ACC112 (cell line): ENCODE data around the gene NEB.
"Not testable (repeated sequence)": the region's sequence is repeated elsewhere in the genome, so short reads cannot be mapped to it uniquely, and the experiment has no call there.

Experiments used
- H2AFZ ChIP-seq: fragments of 200-600 bp; sonication (generic); one replicate; pipeline ENCODE4 v1.6.0; 2017; ENCODE audit warnings: antibody characterized with exemption, low read length; ENCODE audit not compliant: unreplicated experiment
- H3K27ac ChIP-seq: fragments of 200-600 bp; sonication (generic); 2 replicates; pipeline ENCODE4 v1.5.1; 2014; ENCODE audit warnings: low read depth, mild to moderate bottlenecking, antibody characterized with exemption, low read length, moderate library complexity
- H3K27me3 ChIP-seq: fragments of 200-600 bp; sonication (generic); 2 replicates; pipeline ENCODE4 v1.6.1; 2014; ENCODE audit warnings: mild to moderate bottlenecking, antibody characterized with exemption, low read length, moderate library complexity, mixed read lengths; ENCODE audit not compliant: insufficient read depth
- H3K36me3 ChIP-seq: fragments of 200-600 bp; sonication (generic); 2 replicates; pipeline ENCODE4 v1.6.1; 2016; ENCODE audit warnings: mild to moderate bottlenecking, antibody characterized with exemption, low read length, moderate library complexity, mixed read lengths; ENCODE audit not compliant: insufficient read depth
- H3K4me1 ChIP-seq: fragments of 200-600 bp; sonication (generic); one replicate; pipeline ENCODE4 v1.6.1; 2016; ENCODE audit warnings: low read length, mixed read lengths; ENCODE audit not compliant: insufficient read depth, unreplicated experiment, control insufficient read depth
- H3K4me3 ChIP-seq: fragments of 200-600 bp; sonication (generic); 2 replicates; pipeline ENCODE4 v1.5.1; 2014; ENCODE audit warnings: mild to moderate bottlenecking, low read depth, low read length
- H3K79me2 ChIP-seq: fragments of 200-600 bp; sonication (generic); one replicate; pipeline ENCODE4 v1.6.0; 2016; ENCODE audit warnings: low read length; ENCODE audit not compliant: control insufficient read depth, unreplicated experiment, insufficient read depth

NEB gene

GRCh38 chr2:151758744-151759143 is 24.5 kb upstream of the NEB start:
- Histone ChIP-seq H3K79me2 (no peaks in the 10 kb centered on the region), H3K4me1 (no peaks in the 10 kb centered on the region), H2AFZ (no peak overlapping the region), H3K36me3 (no peaks in the 10 kb centered on the region), H3K4me3 (no peak overlapping the region), H3K27ac (no peak overlapping the region), H3K27me3 (no peaks in the 10 kb centered on the region)

- no peak overlapping the region for H3K27ac ChIP-seq
- H3K4me1 ChIP-seq, result no peaks in the 10 kb centered on the region
- no peak overlapping the region for H2AFZ ChIP-seq
- no peaks in the 10 kb centered on the region for H3K79me2 ChIP-seq
- H3K36me3 ChIP-seq, result no peaks in the 10 kb centered on the region
- no peaks in the 10 kb centered on the region for H3K27me3 ChIP-seq
- H3K4me3 ChIP-seq, result no peak overlapping the region
Measured at GRCh38 chr2:151757861-151758260, 23.6 kb upstream of the NEB start.

GRCh38 chr2:151756820-151757219 is 22.5 kb upstream of the NEB start:
- Histone ChIP-seq H3K36me3 (no peaks in the 10 kb centered on the region), H3K79me2 (no peaks in the 10 kb centered on the region), H3K4me3 (no peak overlapping the region), H3K27me3 (no peaks in the 10 kb centered on the region), H3K4me1 (no peaks in the 10 kb centered on the region), H2AFZ (no peak overlapping the region), H3K27ac (no peak overlapping the region)

GRCh38 chr2:151754253-151754897 is 20.1 kb upstream of the NEB start:
- Histone ChIP-seq H3K27ac (no peak overlapping the region), H3K27me3 (no peaks in the 10 kb centered on the region), H2AFZ (no peak overlapping the region), H3K4me1 (no peaks in the 10 kb centered on the region), H3K36me3 (no peaks in the 10 kb centered on the region), H3K4me3 (no peak overlapping the region), H3K79me2 (no peaks in the 10 kb centered on the region)

GRCh38 chr2:151753540-151753939 is 19.3 kb upstream of the NEB start:
- H3K79me2 ChIP-seq, result no peaks in the 10 kb centered on the region
- no peaks in the 10 kb centered on the region for H3K36me3 ChIP-seq
- no peaks in the 10 kb centered on the region for H3K4me1 ChIP-seq
- H3K27ac ChIP-seq, result no peak overlapping the region
- no peak overlapping the region for H3K4me3 ChIP-seq
- H2AFZ ChIP-seq, result no peak overlapping the region
- no peaks in the 10 kb centered on the region for H3K27me3 ChIP-seq

- H3K36me3 ChIP-seq, H3K4me3 ChIP-seq, H3K27ac ChIP-seq, H3K79me2 ChIP-seq, H3K4me1 ChIP-seq, H2AFZ ChIP-seq, H3K27me3 ChIP-seq: not testable (repeated sequence)
Measured at GRCh38 chr2:151745261-151745660, 11.0 kb upstream of the NEB start.

GRCh38 chr2:151730262-151730975 is 3.9 kb downstream of the NEB start:
- no peaks in the 10 kb centered on the region for H3K36me3 ChIP-seq
- no peak overlapping the region for H3K4me3 ChIP-seq
- H3K4me1 ChIP-seq, result no peaks in the 10 kb centered on the region
- H2AFZ ChIP-seq, result no peak overlapping the region
- no peaks in the 10 kb centered on the region for H3K79me2 ChIP-seq
- H3K27ac ChIP-seq, result no peak overlapping the region
- no peaks in the 10 kb centered on the region for H3K27me3 ChIP-seq

GRCh38 chr2:151729837-151730236 is 4.4 kb downstream of the NEB start:
- Histone ChIP-seq H3K4me1 (no peaks in the 10 kb centered on the region), H3K79me2 (no peaks in the 10 kb centered on the region), H2AFZ (no peak overlapping the region), H3K36me3 (no peaks in the 10 kb centered on the region), H3K27ac (no peak overlapping the region), H3K4me3 (no peak overlapping the region), H3K27me3 (no peaks in the 10 kb centered on the region)

GRCh38 chr2:151729415-151729811 is 4.9 kb downstream of the NEB start:
- Histone ChIP-seq H3K36me3 (no peaks in the 10 kb centered on the region), H3K27me3 (no peaks in the 10 kb centered on the region), H2AFZ (no peak overlapping the region), H3K79me2 (no peaks in the 10 kb centered on the region), H3K27ac (no peak overlapping the region), H3K4me1 (no peaks in the 10 kb centered on the region), H3K4me3 (no peak overlapping the region)

- Histone ChIP-seq H3K27ac (no peak overlapping the region), H3K79me2 (no peaks in the 10 kb centered on the region), H3K4me3 (no peak overlapping the region), H3K4me1 (no peaks in the 10 kb centered on the region), H3K36me3 (no peaks in the 10 kb centered on the region), H3K27me3 (no peaks in the 10 kb centered on the region), H2AFZ (no peak overlapping the region)
Measured at GRCh38 chr2:151728804-151729414, 5.4 kb downstream of the NEB start.
